GM12891 (cell line): ENCODE measurements around the gene ETNK2.

Experiments used
- POLR2A ChIP-seq: IDR thresholded peaks from 2 replicates; pipeline ENCODE4 v1.6.1; 2011; ENCODE audit warnings: low read depth, low read length, control low read depth
- POLR2AphosphoS5 ChIP-seq: IDR thresholded peaks from 2 replicates; pipeline ENCODE4 v1.6.1; 2011; ENCODE audit warnings: low read depth, low read length, control low read depth
- POU2F2 ChIP-seq: IDR thresholded peaks from 2 replicates; pipeline ENCODE4 v1.6.1; 2011; ENCODE audit warnings: low read depth, mild to moderate bottlenecking, control low read depth, low read length, moderate library complexity
- TAF1 ChIP-seq: IDR thresholded peaks from 2 replicates; pipeline ENCODE4 v1.6.1; 2011; ENCODE audit warnings: low read depth, low read length, control low read depth

DNA sequence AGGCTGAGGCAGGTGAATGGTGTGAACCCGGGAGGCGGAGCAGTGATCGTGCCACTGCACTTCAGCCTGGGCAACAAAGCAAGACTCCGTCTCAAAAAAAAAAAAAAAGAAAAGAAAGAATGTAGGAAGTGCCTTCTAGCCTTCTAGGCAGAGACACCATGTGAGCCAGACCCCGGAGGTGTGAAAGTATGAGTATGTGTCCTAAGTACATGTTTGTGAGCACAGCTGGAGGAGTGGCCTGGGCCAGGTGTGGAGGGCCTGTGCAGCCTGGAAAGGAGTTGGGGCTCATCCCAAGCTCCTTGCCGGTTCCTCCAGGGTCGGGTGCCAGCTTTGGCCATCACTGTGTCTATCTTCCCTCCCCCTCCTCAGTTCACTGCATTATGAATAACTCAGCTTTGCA is 66.0 kb downstream of the ETNK2 start:
- no peak for TF ChIP-seq POLR2AphosphoS5
- TF ChIP-seq POLR2A = no peak
- no peak for TF ChIP-seq TAF1
- no peak for TF ChIP-seq POU2F2
